Thyroid gland (tissue), 4 donors: ENCODE measurements around the gene EYS.

Experiments used
- CTCF ChIP-seq, 6 experiments: fragments of 200-600 bp in 3 of 6; fragments of 450-650 bp in 3 of 6; sonication (generic) in 3 of 6; IDR thresholded peaks; one replicate each; pipeline ENCODE4 v1.5.1; 2016 to 2019; ENCODE audit warnings: antibody characterized with exemption in 6 of 6, mild to moderate bottlenecking in 2 of 6, inconsistent platforms in 1 of 6, moderate library complexity in 1 of 6
- POLR2A ChIP-seq, 2 donors: fragments of 450-650 bp; IDR thresholded peaks; one replicate each; pipeline ENCODE4 v1.6.1; 2017; ENCODE audit warnings: antibody characterized with exemption in 2 of 2, mild to moderate bottlenecking in 2 of 2, moderate library complexity in 1 of 2

GRCh38 chr6:65199121-65199520 is 507.9 kb downstream of the EYS start:
- TF ChIP-seq CTCF (IDR thresholded peaks at IDR 0.05) (no peak), POLR2A (IDR thresholded peaks at IDR 0.05) (no peak)
